ENCODE data around the gene LPAR3.

LPAR3 gene

GRCh38 chr1:84827555-84827954 is 65.5 kb downstream of the LPAR3 start:
- DNase-seq (ENCODE audit: low read depth) = no peak

- no peak for DNase-seq (ENCODE audit: low read depth)
Observed at GRCh38 chr1:84825161-84825560, 67.8 kb downstream of the LPAR3 start.

DNA sequence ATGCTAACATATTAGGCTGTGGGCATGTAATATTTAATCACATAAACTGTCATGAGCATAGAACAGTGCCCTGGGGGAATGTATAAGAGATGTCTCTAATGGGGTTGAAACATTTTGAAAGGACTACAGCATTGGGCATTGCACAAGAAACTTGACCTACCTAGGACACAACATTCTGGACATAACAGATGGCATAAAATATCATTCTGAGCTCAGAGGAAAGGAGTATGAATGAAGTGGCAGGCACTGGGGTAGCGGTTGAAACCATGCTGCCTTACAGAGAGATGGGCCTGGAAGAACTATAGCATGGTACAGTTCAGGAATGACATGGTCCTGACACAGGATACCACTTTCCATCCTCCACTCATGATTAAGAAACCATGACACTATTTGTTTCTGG is 69.0 kb downstream of the LPAR3 start:
- no peak for DNase-seq (ENCODE audit: low read depth)

DNA sequence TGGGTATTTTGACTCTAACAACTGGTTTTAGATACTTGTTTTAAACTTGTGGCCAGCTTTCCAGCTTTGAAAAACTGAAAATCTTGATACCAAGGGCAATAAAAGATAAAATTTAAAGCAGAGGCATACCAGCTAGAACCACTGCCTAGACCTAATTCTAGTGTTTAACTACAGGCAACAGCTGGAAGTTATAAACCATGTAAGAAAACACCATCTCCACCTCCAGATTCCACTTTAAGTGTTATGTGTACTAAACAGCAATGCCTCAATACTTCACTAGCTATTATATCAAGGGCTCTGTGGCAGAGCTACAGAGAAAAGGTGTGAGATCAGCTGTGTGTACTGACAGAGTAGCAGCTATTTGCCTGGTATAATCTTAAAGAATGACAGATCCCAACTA is 69.5 kb downstream of the LPAR3 start:
- DNase-seq (ENCODE audit: low read depth) = no peak

- DNase-seq (ENCODE audit: low read depth) = no peak
Observed at GRCh38 chr1:84810343-84810742, 82.7 kb downstream of the LPAR3 start.

GRCh38 chr1:84809023-84809422 is 84.0 kb downstream of the LPAR3 start:
- DNase-seq (ENCODE audit: low read depth) = no peak

DNA sequence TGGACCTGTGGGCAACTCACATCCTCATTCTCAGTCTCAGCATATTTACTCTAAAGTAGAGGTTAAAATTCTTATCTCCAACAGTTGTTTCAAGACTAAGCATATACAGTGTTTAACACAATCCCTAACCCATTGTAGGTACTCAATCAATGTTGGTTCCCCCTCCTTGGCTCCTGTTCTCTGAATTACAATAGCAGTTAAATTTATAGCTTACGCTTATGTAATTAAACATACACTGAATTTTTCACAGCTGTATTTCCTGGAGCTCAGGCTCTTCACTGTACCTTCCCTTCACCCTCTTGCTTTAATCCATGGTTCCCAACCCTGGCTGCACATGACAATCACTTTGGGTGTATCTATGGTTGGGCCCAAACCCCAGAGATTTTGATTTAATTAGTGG is 89.4 kb downstream of the LPAR3 start:
- no peak for DNase-seq (ENCODE audit: low read depth)

DNA sequence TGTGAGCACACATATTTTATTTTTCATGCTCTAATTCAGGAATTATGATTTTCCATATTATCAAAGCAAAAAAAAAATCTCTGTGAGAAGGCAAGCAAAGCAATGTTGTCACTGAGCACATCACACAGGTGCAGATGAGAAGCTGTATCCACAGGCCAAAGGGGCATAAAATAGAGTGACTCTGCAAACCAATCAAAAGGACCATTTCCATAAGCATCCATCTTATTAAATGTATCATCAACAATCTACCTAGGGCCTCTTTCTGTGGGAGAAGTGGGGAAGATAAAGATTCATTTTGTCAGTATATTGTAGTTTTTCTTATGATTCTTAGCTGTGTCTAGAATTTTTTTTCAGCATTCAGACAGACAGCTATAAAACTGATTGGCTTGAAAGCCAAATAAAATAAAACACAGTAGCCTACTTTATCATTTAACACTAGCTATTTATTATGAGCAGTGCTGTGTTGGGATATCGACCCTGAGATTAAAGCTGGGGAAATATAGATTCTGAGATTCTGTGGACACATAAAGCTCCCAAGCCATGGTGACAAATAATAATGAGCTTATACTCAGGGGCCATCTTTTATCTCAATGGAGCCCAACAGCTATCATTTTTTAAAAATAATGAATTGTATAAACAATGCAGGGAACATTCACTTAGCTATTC is 90.3 kb downstream of the LPAR3 start:
- DNase-seq (ENCODE audit: low read depth) = no peak

- DNase-seq (ENCODE audit: low read depth) = no peak
Observed at GRCh38 chr1:84800090-84801073, 92.6 kb downstream of the LPAR3 start.

GRCh38 chr1:84797603-84798002 is 95.4 kb downstream of the LPAR3 start:
- no peak for DNase-seq (ENCODE audit: low read depth)

- DNase-seq (ENCODE audit: low read depth) = peak; percentile 58
Observed at GRCh38 chr1:84795966-84796600, 96.9 kb downstream of the LPAR3 start.

- DNase-seq (ENCODE audit: low read depth) = no peak
Observed at GRCh38 chr1:84795213-84795612, 97.8 kb downstream of the LPAR3 start.

DNA sequence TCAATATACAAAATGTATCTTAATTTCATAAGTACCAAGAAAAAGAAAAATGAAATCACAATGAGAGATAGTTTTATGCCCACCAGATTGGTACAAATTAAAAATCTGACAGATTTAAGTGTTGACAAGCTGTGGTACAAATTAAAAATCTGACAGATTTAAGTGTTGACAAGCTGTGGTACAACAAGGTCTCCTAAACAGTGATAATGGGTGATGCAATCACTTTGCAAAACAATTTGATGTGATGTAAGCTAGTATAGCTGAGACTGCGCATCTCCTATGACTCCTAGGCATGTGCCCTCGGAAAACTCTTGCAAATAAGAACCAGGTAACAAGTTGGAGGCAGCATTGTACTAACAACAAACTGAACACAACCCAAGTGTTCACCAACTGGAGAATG is 100.6 kb downstream of the LPAR3 start:
- no peak for DNase-seq (ENCODE audit: low read depth)

- no peak for DNase-seq (ENCODE audit: low read depth)
Observed at GRCh38 chr1:84789014-84789413, 104.0 kb downstream of the LPAR3 start.

DNA sequence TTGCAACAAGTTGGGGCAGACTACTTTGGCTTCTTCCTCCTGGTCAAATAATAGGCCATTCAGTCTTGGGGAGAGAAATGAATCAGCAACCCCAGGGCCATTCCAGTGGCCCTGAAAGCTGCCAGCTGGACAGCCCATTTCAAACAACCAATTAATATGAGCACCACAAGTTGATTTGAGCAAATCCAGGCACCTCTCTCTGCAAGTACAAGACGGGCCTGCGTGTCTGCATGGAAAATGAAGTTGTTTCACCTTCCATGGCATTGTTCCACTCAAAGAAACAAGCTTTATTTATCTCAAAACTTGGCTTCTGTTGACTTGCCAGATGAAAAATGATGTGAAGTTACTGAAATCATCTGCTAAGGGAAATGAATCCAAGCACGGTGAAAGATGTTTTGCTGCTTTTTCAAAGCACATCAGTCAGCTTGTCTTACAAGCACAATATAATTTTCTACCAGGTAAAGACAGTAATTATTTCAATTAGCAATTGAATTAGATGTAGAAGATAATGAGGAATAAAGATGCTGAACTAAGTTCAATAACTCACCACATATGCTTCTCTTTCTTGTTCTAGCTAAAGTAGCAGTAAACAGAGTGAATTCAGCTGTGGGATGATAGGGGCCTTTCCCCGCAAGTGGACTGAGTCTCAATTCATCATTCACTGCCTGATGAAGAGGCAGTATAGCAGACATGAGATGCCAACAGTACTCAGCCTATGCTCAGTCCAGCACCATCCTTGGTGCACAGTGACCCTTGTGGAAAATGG is 107.6 kb downstream of the LPAR3 start:
- DNase-seq (ENCODE audit: low read depth) = no peak

DNA sequence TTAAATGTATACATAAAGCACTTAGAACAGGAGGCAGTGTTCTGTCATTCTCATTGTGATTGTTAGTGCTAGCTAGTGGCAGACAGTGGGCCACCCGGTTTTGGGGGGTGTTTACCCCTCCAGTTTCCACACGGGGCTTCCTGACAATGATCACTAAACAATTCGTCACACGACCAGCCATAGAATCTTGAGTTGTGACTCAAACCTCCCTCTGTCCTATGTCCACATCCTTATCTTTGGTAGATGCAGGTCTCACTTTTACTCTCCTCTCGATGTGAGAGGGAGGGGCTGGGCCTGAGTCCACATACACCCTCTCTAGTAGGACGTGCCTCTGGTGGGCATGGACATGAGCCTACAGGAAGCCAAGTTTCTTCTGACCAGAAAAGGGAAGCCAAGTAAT is 110.1 kb downstream of the LPAR3 start:
- no peak for DNase-seq (ENCODE audit: low read depth)

DNA sequence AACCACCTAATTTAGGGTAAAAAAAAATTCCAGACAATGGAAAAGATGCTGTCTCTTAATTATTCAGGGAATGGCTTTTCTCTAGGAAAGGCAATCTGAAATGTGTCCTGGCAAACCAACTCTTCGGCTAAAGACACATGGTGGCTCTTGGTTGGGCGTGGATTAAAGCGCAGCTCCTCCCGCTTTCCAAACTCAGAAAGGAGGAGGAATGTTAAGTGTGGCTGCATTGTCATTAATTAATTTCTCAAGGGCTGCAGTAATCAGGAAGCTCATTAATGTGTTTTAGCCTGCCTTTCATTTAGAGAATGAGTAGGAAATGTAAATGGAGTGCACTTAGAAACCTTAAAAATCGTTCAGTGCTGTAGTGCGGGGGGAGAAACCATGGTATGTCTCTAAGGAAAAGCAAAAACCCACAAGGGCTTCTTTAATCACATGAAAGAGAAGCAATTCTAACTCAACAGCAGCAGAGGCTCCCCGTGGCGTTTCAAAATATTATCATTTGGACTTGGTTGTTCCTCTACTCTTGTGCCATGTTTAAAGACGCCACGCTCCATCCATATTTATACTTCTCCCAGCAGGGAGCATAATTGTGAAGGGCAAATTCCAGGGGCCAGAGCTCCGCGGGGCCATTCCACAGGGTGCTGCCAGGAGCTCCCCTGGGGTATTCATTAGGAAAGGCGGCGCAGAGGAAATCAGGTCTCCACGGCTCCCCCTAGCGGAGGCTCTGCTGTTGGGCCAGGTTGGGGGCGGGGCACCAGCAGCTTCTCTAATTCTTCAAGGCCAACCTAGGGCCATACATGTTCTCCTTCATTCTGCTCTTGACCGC is 110.8 kb downstream of the LPAR3 start:
- DNase-seq (ENCODE audit: low read depth) = peak; percentile 65

GRCh38 chr1:84780000-84780716 is 112.8 kb downstream of the LPAR3 start:
- peak; percentile 59 for DNase-seq (ENCODE audit: low read depth)

DNA sequence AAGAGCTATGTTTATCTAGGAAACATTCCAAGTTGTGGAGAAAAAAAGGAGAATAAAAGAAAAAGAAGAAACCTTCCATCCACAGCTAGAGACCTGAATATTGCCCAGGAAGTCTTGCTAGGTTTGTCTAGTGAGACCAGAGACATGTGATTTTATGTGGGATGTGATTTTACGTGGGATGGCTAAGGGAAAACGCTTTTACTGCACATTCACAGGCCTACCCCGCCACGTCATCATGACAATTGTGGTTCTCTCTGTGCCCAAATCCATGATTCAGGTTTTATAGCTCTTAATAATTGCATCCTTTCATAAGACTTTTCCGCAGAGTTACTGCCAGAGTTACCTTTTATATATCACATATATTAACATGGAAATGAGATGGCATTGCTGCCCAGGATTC is 116.4 kb downstream of the LPAR3 start:
- DNase-seq (ENCODE audit: low read depth) = peak; percentile 39

DNA sequence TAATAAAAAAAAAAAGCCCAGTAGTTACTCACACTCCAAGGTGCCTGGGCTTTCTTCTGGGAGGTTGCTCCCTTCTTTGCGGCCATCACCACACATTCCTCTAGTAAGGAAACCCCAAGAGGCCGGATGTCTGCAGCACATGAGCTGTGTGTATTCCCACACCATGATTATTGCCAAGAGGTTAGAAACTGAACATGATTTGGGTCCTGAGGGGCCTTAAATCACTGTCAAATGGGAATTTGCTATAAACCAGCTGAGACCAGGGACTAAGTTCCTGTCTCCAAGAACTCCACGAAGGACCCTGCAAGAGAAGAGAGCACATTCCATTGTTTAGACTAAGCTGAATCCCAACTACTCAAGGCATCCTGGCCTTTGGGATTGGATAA is 117.5 kb downstream of the LPAR3 start:
- no peak for DNase-seq (ENCODE audit: low read depth)

All from ELR (cell line).